PC-9 (cell line): ENCODE results near the gene TSHB. TPM values are rescaled to one million over a fixed set of nuclear protein-coding genes. Genes with fewer than 3 reads are reported as not detected.

Experiments
- BruUV-seq: library from RNA; stranded (reverse); fragments of 400-500 nt; replicated peaks from 2 replicates; lab custom pipeline; 2021; lab: Mats Ljungman, UMichigan
- CTCF ChIA-PET: fragments of 300-600 bp; sonication (Branson Sonifier 250); formaldehyde crosslinking; loops from one replicate; lab custom pipeline; 2022; ENCODE audit warnings: antibody characterized with exemption; lab: Charles Lee
- POLR2A ChIA-PET: fragments of 300-600 bp; sonication (Branson Sonifier 250); formaldehyde crosslinking; loops from one replicate; lab custom pipeline; 2022; ENCODE audit warnings: antibody characterized with exemption; ENCODE audit not compliant: unreplicated experiment; lab: Charles Lee
- DNase-seq, 2 experiments: peaks; one replicate each; pipeline versions ENCODE4 v3.0.0 to v3.0.0-alpha.2; 2015 to 2022; ENCODE audit warnings: mixed read lengths in 1 of 2
- H2AFZ ChIP-seq: fragments of 200-600 bp; sonication (generic); 2 replicates; pipeline ENCODE4 v1.8.1; 2017; ENCODE audit warnings: antibody characterized with exemption
- H3F3A ChIP-seq: fragments of 200-600 bp; sonication (generic); 2 replicates; pipeline ENCODE4 v1.8.1; 2017; ENCODE audit warnings: antibody characterized with exemption, mild to moderate bottlenecking, low read depth; ENCODE audit not compliant: insufficient read depth
- H3K27ac ChIP-seq: fragments of 200-600 bp; sonication (generic); 2 replicates; pipeline ENCODE4 v1.6.1; 2016; ENCODE audit warnings: mixed run types
- H3K27me3 ChIP-seq: fragments of 200-600 bp; sonication (generic); 2 replicates; pipeline ENCODE4 v1.6.1; 2016; ENCODE audit warnings: low read depth, mixed run types; ENCODE audit not compliant: insufficient read depth
- H3K36me3 ChIP-seq: fragments of 200-600 bp; sonication (generic); 2 replicates; pipeline ENCODE4 v1.6.1; 2016; ENCODE audit warnings: low read depth, mixed run types
- H3K4me1 ChIP-seq: fragments of 200-600 bp; sonication (generic); replicated peaks from 2 replicates; pipeline ENCODE4 v1.6.1; 2016; ENCODE audit warnings: mixed run types; ENCODE audit not compliant: insufficient read depth
- H3K4me2 ChIP-seq: fragments of 200-600 bp; sonication (generic); 2 replicates; pipeline ENCODE4 v1.6.1; 2017; ENCODE audit warnings: mixed run types
- H3K4me3 ChIP-seq: fragments of 200-600 bp; sonication (generic); 2 replicates; pipeline ENCODE4 v1.6.1; 2016; ENCODE audit warnings: mixed run types
- H3K79me2 ChIP-seq: fragments of 200-600 bp; sonication (generic); 2 replicates; pipeline ENCODE4 v1.6.1; 2017; ENCODE audit warnings: low read depth, mixed run types
- H3K9me2 ChIP-seq: fragments of 200-600 bp; sonication (generic); 2 replicates; pipeline ENCODE4 v1.8.1; 2017; ENCODE audit warnings: mild to moderate bottlenecking; ENCODE audit not compliant: insufficient read depth
- H3K9me3 ChIP-seq: fragments of 200-600 bp; sonication (generic); 2 replicates; pipeline ENCODE4 v1.8.1; 2016; ENCODE audit warnings: low read depth; ENCODE audit not compliant: insufficient read depth
- H4K20me1 ChIP-seq: fragments of 200-600 bp; sonication (generic); 2 replicates; pipeline ENCODE4 v1.8.1; 2017; ENCODE audit not compliant: insufficient read depth
- CTCF ChIP-seq: fragments of 200-600 bp; sonication (generic); conservative IDR thresholded peaks from 2 replicates; pipeline ENCODE4 v1.6.1; 2017; ENCODE audit warnings: mixed run types, antibody characterized with exemption, mild to moderate bottlenecking, moderate library complexity
- EZH2 ChIP-seq: fragments of 200-600 bp; sonication (generic); IDR thresholded peaks from 2 replicates; pipeline ENCODE4 v1.8.0; 2017; ENCODE audit warnings: antibody characterized with exemption, low read depth
- intact Hi-C: fragments of 100-400 bp; cut with micrococcal nuclease; formaldehyde crosslinking; loops from one replicate; pipeline ENCODE4 v1.10.0; 2022; ENCODE audit not compliant: unreplicated experiment
- total RNA-seq: library from RNA; stranded (reverse); gene quantifications from 2 replicates; pipeline ENCODE4 v1.2.3, GENCODE V29; 2021

Gene TSHB
- total RNA-seq, 1 experiment from 2014 or later: not detected

GRCh38 chr1:115052454-115053083 is 22.9 kb downstream of the TSHB start:
- intact Hi-C loops: loop anchor here (2.0 kb wide), 1 partner anchor 74 kb away; no protein-coding TSS in a partner anchor
- H3K27me3 ChIP-seq: no peaks in the 10 kb centered on the region
- H3K4me2 ChIP-seq: no peak overlapping the region
- H3F3A ChIP-seq: no peaks in the 10 kb centered on the region
- no TSS peak for BruUV-seq
- TF ChIP-seq EZH2 (no peak), CTCF (peak; percentile 99)
- ChIA-PET CTCF (interaction anchor here (0.6 to 1.0 kb wide), 5 partner anchors 16 to 543 kb away, joined by 3 to 4 read pairs (median 3); no protein-coding TSS in a partner anchor), POLR2A (interaction anchor here (0.7 kb wide), 1 partner anchor 83 kb away, joined by 3 read pairs; no protein-coding TSS in a partner anchor)
- no peaks in the 10 kb centered on the region for H3K4me1 ChIP-seq
- H3K4me3 ChIP-seq: no peak overlapping the region
- H3K27ac ChIP-seq: no peak overlapping the region
- no peaks in the 10 kb centered on the region for H3K79me2 ChIP-seq
- no peak overlapping the region for H2AFZ ChIP-seq
- DNase-seq: peak; percentile 48 to 56
- H4K20me1 ChIP-seq: no peaks in the 10 kb centered on the region
- peaks cover 62% of the 10 kb centered on the region for H3K36me3 ChIP-seq
- H3K9me3 ChIP-seq: no peaks in the 10 kb centered on the region
- H3K9me2 ChIP-seq: no peaks in the 10 kb centered on the region

GRCh38 chr1:115056395-115056798 is 26.8 kb downstream of the TSHB start:
- H3K4me3 ChIP-seq: no peak overlapping the region
- no peaks in the 10 kb centered on the region for H3K27me3 ChIP-seq
- TF ChIP-seq CTCF (no peak), EZH2 (no peak)
- peak in 1 of 2 experiments; percentile 25 for DNase-seq
- ChIA-PET POLR2A (no interaction called here), CTCF (no interaction called here)
- peaks cover 10% of the 10 kb centered on the region for H3F3A ChIP-seq
- peaks cover 16% of the 10 kb centered on the region for H3K4me1 ChIP-seq
- H4K20me1 ChIP-seq: no peaks in the 10 kb centered on the region
- H3K36me3 ChIP-seq: peaks cover 65% of the 10 kb centered on the region
- H3K27ac ChIP-seq: no peak overlapping the region
- peaks cover 22% of the 10 kb centered on the region for H3K79me2 ChIP-seq
- no peaks in the 10 kb centered on the region for H3K9me2 ChIP-seq
- intact Hi-C loops: no loop called here
- no TSS peak for BruUV-seq
- H2AFZ ChIP-seq: no peak overlapping the region
- H3K9me3 ChIP-seq: no peaks in the 10 kb centered on the region
- H3K4me2 ChIP-seq: no peak overlapping the region

GRCh38 chr1:115057661-115058254 is 28.1 kb downstream of the TSHB start:
- Histone ChIP-seq H3K4me1 (peaks cover 27% of the 10 kb centered on the region), H3K4me3 (no peak overlapping the region), H4K20me1 (no peaks in the 10 kb centered on the region), H2AFZ (no peak overlapping the region), H3K27me3 (no peaks in the 10 kb centered on the region), H3K9me3 (no peaks in the 10 kb centered on the region), H3K9me2 (no peaks in the 10 kb centered on the region), H3K4me2 (no peak overlapping the region), H3K27ac (no peak overlapping the region), H3K36me3 (peaks cover 54% of the 10 kb centered on the region), H3K79me2 (peaks cover 28% of the 10 kb centered on the region), H3F3A (peaks cover 22% of the 10 kb centered on the region)
- intact Hi-C loops: no loop called here
- no TSS peak for BruUV-seq
- TF ChIP-seq EZH2: no peak
- TF ChIP-seq CTCF: no peak
- ChIA-PET CTCF (no interaction called here), POLR2A (no interaction called here)
- DNase-seq: no peak
